HCT116 (cell line): Measurements from ENCODE around the gene ADORA1.

Experiments used
- JUND ChIP-seq: IDR thresholded peaks from 2 replicates; pipeline ENCODE4 v1.6.1; 2012
- POLR2A ChIP-seq: IDR thresholded peaks from 2 replicates; pipeline ENCODE4 v1.7.0; 2011; ENCODE audit warnings: borderline replicate concordance; ENCODE audit not compliant: insufficient read depth, insufficient read length; ENCODE audit errors: extremely low read depth
- RAD21 ChIP-seq: IDR thresholded peaks from 2 replicates; pipeline ENCODE4 v1.6.1; 2012; ENCODE audit warnings: low read depth, mild to moderate bottlenecking
- SIN3A ChIP-seq: IDR thresholded peaks from 2 replicates; pipeline ENCODE4 v1.6.1; 2012; ENCODE audit warnings: low read depth
- YY1 ChIP-seq: IDR thresholded peaks from 2 replicates; pipeline ENCODE4 v1.6.1; 2011; ENCODE audit warnings: low read length, low read depth, moderate library complexity, mild to moderate bottlenecking; ENCODE audit not compliant: insufficient replicate concordance; ENCODE audit errors: extremely low read depth
- ZFX ChIP-seq: fragments of 450-650 bp; IDR thresholded peaks from 2 replicates; pipeline ENCODE4 v1.6.1; 2017
- TF ChIP-seq, protein P1 (sequence below): IDR thresholded peaks from 2 replicates; pipeline ENCODE4 v1.6.1; 2011; ENCODE audit warnings: mild to moderate bottlenecking, low read length, moderate library complexity; ENCODE audit not compliant: insufficient replicate concordance; ENCODE audit errors: extremely low read depth
- TF ChIP-seq, protein P2 (sequence below), 3 experiments: fragments of 200-600 bp in 1 of 3; sonication (generic) in 1 of 3; IDR thresholded peaks in 2 of 3; conservative IDR thresholded peaks in 1 of 3; 2 replicates each; pipeline ENCODE4 v1.5.1; 2012 to 2017; ENCODE audit warnings: low read depth in 2 of 3, low read length in 2 of 3, antibody characterized with exemption in 1 of 3, borderline replicate concordance in 1 of 3, control low read depth in 1 of 3, mild to moderate bottlenecking in 1 of 3, mixed read lengths in 1 of 3, mixed run types in 1 of 3, moderate library complexity in 1 of 3; ENCODE audit not compliant: insufficient read depth in 1 of 3

DNA sequence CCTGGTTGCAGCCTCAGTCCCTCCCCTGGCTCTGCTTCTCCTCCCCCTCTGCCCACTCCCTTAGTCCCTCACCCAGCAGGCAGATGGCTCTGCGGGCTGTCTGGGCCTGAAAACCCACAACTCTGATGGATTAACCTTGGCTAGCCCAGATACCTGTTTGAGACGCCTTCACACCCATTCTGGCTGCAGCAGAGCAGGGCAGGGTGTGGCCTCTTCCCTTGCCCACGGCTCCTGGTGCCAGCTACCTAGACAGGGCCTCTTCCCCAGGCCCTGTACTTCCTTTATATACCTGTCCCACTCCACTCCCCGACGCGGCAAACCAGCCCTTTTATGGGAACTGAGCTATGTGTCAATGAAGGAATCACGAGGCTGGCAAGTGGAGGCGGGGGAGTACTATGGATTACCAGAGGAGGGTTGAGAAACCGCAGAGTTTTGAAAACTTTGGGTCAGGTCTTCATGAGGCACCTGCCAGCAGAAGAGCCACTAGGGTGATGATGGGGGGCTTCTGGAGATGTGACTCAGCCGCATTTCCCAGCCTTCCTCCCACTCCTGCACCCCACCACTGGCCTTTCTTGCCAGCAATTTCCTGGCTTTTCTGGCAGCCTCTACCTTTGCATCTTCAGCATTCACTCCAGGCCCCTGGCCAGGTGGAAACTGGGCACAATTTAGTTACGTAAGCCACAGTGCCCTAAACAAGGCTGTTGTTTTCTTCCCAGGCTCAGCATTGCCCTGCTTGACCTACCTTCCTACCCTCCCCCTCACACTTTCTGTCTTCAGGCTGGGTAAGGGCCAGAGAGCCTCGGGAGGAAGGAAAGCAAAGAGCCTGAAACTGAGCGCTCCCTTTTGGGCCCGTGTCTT is 59.1 kb downstream of the ADORA1 start, which contains the start of gene CHI3L1:
- TF ChIP-seq POLR2A = no peak
- TF ChIP-seq, protein P1, sequence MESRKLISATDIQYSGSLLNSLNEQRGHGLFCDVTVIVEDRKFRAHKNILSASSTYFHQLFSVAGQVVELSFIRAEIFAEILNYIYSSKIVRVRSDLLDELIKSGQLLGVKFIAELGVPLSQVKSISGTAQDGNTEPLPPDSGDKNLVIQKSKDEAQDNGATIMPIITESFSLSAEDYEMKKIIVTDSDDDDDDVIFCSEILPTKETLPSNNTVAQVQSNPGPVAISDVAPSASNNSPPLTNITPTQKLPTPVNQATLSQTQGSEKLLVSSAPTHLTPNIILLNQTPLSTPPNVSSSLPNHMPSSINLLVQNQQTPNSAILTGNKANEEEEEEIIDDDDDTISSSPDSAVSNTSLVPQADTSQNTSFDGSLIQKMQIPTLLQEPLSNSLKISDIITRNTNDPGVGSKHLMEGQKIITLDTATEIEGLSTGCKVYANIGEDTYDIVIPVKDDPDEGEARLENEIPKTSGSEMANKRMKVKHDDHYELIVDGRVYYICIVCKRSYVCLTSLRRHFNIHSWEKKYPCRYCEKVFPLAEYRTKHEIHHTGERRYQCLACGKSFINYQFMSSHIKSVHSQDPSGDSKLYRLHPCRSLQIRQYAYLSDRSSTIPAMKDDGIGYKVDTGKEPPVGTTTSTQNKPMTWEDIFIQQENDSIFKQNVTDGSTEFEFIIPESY = no peak
- TF ChIP-seq SIN3A = no peak
- no peak for TF ChIP-seq RAD21
- TF ChIP-seq, protein P2, sequence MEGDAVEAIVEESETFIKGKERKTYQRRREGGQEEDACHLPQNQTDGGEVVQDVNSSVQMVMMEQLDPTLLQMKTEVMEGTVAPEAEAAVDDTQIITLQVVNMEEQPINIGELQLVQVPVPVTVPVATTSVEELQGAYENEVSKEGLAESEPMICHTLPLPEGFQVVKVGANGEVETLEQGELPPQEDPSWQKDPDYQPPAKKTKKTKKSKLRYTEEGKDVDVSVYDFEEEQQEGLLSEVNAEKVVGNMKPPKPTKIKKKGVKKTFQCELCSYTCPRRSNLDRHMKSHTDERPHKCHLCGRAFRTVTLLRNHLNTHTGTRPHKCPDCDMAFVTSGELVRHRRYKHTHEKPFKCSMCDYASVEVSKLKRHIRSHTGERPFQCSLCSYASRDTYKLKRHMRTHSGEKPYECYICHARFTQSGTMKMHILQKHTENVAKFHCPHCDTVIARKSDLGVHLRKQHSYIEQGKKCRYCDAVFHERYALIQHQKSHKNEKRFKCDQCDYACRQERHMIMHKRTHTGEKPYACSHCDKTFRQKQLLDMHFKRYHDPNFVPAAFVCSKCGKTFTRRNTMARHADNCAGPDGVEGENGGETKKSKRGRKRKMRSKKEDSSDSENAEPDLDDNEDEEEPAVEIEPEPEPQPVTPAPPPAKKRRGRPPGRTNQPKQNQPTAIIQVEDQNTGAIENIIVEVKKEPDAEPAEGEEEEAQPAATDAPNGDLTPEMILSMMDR (IDR thresholded peaks at IDR 0.05 in 2 of 3, conservative IDR thresholded peaks at IDR 0.05 in 1 of 3; ENCODE audit: borderline replicate concordance in 1 of 3, insufficient read depth in 1 of 3, low read depth in 2 of 3, low read length in 2 of 3) = no peak
- no peak for TF ChIP-seq JUND
- TF ChIP-seq ZFX = no peak
- TF ChIP-seq YY1 = no peak
